RPMI7951 (cell line): ENCODE results near the gene POLR2J. TPM values are rescaled to one million over a fixed set of nuclear protein-coding genes. Genes with fewer than 3 reads are reported as not detected.
"Not testable (repeated sequence)": the region's sequence is repeated elsewhere in the genome, so short reads cannot be mapped to it uniquely, and the experiment has no call there.

Experiments
- DNase-seq: peaks from one replicate; pipeline ENCODE4 v3.0.0-alpha.2; 2012; ENCODE audit warnings: low read depth
- total RNA-seq: library from RNA; depleted of rRNA; stranded (reverse); fragments of >200 nt; shearing (Covaris generic); gene quantifications from 2 replicates; pipeline ENCODE4 v1.2.3, GENCODE V29; 2014

POLR2J gene
- total RNA-seq, 1 experiment from 2014 or later = 95.6 TPM

- not testable (repeated sequence) for DNase-seq
These were observed 15.9 kb upstream of the POLR2J start for GRCh38 chr7:102494473-102495149.

GRCh38 chr7:102494026-102494425 lies 15.3 kb upstream of the POLR2J start:
- DNase-seq = not testable (repeated sequence)

DNA sequence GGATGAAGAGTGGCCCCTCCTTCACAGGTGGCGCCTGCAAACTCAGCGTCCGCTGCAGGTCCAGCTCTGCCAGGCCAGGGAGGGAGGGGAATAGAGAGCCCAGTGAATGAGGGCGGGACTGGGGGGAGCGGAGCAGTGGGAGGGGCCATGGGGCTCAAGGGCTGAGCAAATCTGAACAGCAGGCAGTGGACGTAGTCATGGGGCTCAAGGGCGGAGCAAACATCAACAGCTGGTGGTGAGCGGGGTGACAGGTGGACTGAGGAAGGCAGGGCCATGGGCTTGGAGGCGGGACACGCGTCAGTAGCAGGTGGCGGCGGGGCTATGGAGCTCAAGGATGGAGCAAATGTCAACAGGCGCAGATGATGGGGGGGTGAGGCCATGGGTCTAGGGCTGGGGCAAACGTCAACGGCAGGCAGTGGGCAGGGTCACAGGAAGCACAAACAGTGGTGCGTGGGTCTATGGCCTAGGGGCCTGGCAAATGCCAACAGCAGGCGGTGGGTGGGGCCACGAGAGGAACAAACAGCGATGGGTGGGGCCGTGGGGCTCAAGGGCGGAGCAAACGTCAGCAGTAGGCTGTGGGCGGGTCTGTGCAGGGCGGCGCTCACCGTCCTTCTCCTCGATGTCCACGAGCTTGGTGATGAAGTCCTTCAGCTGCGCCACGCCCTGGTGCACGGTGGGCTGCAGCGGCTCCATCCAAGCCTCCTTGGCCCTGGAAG lies 14.7 kb upstream of the POLR2J start:
- not testable (repeated sequence) for DNase-seq

- not testable (repeated sequence) for DNase-seq
These were observed 11.9 kb upstream of the POLR2J start for GRCh38 chr7:102490529-102491075.

DNA sequence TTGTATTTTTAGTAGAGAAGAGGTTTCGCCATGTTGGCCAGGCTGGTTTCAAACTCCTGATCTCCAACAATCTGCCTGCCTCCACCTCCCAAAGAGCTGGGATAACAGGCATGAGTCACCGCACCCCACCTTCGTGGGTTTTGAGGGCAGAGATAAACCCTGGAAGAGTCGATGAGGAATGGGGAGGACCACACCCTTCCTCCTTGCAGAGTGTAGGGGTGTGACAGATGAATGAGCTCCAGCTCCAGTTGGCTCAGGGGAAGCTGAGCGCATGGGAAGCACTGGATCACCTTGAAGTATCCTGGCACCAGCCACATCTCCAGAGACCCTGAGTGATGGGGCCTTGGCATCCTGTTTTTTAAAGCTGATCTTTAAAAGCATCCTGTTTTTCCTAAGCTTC lies 5.6 kb upstream of the POLR2J start:
- not testable (repeated sequence) for DNase-seq

DNA sequence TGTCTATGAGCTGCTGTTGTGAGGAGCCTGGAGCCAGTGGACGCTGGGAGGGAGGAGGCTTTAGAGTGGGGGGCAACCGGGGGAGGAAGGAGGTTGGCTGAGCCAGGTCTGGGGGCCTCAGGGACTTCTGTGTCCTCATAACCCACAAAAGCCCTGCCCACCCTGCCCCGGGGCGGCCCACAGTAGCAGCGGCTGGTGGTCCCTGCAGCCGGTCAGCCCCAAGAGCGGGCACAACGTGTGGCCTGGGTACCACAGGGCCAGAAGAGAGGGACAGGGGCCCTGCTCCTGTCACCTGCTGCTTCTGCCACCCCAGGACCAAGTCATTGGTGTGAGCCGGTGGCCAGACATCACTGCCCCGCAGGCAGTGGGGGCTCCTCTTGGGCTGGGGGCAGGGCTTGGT lies 3.2 kb upstream of the POLR2J start:
- not testable (repeated sequence) for DNase-seq

DNA sequence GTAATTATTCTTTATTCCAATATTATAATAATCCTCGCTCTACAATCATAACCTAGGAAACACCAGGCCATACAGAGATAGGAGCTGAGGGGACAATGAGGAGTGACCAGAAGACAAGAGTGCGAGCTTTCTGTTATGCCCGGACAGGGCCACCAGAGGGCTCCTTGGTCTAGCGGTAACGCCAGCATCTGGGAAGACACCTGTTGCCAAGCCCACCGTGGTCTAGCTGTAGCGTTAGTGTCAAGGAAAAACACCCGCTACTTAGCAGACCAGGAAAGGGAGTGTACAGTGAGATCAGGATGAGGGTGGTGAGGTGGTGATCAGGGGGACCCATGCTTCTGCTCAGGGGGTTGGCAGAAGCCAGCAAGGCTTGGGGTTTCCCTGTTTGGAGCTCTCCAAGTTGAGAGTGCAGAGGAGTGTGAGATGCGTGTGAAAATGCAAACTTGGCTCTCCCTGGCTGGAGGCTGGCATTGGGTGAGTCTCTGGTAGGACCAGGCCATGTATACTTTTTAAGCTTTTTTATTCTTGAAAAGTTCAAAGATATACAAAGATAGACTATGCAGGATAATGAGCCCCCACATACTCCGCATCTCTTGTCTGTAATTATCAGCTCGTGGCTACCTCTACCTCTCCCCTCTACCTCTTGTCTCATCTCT lies 1.4 kb upstream of the POLR2J start:
- DNase-seq = not testable (repeated sequence)

DNA sequence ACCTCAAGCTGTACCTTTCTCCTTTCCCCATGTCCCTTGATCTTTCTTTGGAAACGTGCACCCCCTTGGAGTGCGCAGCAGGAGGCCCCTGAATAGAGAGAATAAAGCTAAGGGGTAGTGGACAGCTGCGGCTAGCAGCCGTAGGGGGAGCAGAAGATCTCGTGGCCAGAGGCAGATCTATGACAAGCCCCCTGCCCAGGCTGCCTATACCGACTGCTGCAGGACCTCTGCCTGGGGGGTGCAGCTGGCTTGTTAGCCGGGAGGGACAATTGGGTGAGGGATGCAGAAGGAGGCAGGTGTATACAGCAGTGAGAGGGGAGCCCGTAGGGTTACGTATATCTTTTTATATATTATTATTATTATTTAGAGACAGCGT lies 475 bp upstream of the POLR2J start:
- not testable (repeated sequence) for DNase-seq

- peak; percentile 56 for DNase-seq
These were observed 3.8 kb downstream of the POLR2J start for GRCh38 chr7:102474736-102475435.

DNA sequence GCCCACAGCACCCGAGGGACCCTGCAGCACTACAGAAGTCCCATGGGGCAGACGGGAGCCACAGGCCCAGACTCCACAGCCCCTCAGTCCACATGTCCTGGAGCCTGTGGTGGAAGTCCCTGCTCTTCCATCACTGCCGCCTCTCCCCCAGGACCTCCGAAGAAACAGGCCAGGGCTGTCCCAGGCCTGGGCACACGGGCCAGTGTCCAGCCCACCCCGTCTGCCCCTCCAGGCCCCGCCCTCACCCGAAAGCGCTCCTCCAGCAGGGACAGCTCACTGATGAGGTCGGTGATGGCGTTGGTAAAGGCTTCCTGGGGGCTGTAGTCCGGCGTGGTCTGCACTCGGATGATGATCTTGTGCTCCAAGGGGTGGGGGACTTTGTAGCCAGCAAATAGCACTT lies 4.6 kb downstream of the POLR2J start:
- DNase-seq = not testable (repeated sequence)

DNA sequence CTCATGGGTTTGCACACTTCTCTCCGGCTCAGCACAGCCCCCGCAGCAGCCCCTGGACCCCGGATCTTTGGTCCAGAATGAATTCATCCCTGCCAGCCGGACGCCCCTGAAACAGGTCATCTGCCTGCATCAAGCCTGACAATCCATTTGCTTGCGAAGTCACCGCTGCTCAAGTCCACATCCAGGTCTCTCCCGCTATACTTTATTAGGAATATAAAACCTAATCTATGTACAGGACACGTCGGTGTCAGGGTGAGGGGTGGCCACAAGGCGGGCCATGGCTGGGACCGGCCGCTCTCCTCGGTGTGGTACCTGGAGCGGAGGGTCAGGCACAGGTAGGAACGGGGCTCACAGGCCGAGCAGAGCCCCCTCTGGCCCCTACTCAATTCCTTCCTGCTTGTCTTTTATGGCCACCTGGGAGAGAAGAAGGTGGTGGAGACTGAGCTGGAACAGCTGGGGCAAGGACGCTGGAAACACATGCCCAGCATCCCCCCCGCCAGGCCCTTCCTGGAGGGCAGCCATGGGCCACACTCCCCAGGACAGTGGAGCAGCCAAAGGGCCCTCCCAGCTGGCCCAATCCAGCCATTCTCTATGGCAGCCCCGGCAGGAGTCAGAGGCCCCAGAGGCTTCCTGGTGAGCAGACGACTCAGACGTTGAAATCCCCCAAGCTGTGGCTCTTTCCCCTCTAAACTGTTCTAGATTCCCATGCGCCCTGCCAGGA lies 5.3 kb downstream of the POLR2J start:
- no peak for DNase-seq

- DNase-seq = no peak
These were observed 6.3 kb downstream of the POLR2J start for GRCh38 chr7:102472126-102473041.

DNA sequence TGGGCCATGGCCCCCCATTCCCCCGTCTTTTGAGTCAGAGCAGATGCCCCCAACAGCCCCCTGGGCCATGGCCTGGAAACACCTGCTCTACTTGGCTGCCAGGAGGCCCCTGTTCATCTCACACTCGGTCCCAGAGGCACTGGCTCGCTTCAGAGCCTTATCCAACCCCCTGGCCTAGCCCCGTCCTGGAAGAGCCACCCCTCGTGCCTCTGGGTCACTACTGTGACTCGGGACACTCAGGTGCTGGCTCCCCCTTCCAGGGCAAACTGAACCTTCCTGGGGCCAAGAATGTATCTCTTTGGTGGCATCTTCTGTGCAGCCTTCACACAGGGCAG lies 7.0 kb downstream of the POLR2J start:
- DNase-seq = no peak

DNA sequence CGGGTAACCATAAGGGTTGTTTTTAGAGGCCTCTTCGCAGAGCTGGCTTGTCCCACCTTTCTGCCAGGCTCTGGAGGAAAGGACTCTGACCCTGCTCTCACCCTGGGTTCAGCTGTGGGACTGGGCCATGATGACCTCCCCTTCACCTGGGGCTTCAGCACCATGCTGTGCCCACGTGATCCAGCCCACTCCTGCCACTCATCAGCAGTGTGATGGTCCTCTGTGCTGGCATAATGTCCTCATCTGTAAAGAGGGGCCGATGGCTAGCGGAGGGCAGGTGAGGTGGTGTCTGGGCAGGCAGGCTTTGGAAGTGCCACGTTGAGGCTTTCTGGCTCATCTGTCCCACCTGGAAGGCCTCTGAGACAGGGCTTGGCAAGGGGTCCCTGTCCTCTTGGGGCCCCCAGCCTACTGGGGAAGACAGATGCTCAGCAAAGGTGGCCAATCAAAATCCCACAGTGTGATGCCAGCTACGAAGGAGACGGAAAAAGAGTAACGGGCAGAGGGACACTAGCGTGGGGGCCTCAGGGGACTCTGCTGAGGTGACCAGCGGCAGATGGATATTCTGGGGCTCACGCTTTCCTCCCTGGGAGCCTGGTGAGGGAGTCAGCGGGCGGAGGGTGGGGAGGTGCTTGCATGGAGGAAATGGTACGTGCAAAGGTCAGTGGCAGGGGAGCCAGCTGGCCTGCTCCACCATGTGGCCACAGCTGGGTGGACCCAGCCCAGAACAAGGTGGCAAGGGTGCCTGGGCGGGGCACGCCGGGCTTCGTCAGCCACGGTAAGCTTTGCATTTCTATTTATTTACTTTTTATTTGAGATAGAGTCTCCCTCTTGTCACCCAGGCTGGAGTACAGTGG lies 8.5 kb downstream of the POLR2J start:
- DNase-seq = no peak

- no peak for DNase-seq
These were observed 9.3 kb downstream of the POLR2J start for GRCh38 chr7:102469351-102469971.

DNA sequence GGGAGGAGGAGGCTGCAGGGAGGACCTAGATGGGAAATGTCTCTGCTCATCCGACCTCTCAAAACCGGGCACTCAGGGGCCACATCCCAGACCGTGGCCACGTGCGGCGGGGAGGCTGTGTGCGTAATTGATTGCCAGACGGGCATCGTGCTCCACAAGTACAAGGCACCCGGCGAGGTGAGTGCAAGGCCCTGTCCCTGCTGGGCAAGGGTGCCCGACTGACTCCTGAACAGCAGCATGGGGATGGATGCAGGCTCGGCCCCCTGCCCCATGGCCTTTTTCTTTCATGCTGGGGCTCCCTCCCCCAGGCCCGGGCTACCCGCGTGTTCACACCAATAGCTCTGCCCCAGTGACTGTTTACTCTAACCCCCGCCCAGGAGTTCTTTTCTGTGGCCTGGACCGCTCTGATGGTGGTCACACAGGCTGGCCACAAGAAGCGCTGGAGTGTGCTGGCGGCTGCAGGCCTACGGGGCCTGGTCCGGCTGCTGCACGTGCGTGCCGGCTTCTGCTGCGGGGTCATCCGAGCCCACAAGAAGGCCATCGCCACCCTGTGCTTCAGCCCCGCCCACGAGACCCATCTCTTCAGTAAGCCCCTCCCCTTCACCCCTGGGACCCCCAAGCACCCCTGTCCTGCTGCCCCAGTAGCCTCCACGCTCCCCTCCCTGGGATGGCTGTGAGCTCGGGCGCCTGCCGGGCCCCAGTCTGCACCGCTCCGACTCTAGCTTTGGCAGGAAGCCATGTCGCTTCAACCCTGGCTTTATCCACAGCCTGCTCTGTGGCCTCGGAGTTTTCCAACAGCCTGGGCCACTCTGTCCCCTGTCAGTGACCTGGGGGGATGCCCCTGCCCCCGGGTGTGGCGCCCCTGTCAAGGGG lies 10.0 kb downstream of the POLR2J start:
- no peak for DNase-seq

GRCh38 chr7:102467581-102468477 lies 10.9 kb downstream of the POLR2J start:
- no peak for DNase-seq
